HTERT RPE-1 (cell line): ENCODE results near the gene WDR74.
"Not testable (repeated sequence)": the region's sequence is repeated elsewhere in the genome, so short reads cannot be mapped to it uniquely, and the experiment has no call there.

ENCODE experiments used
- in situ Hi-C: fragments of 300-500 bp; cut with MboI; formaldehyde crosslinking; loops from 4 replicates; pipeline ENCODE4 v1.14.3; 2020; ENCODE audit warnings: low sequenced_read_pairs

WDR74 gene

GRCh38 chr11:62842171-62842741, 2.9 kb upstream of the WDR74 start:
- in situ Hi-C loops, result no loop called here

DNA sequence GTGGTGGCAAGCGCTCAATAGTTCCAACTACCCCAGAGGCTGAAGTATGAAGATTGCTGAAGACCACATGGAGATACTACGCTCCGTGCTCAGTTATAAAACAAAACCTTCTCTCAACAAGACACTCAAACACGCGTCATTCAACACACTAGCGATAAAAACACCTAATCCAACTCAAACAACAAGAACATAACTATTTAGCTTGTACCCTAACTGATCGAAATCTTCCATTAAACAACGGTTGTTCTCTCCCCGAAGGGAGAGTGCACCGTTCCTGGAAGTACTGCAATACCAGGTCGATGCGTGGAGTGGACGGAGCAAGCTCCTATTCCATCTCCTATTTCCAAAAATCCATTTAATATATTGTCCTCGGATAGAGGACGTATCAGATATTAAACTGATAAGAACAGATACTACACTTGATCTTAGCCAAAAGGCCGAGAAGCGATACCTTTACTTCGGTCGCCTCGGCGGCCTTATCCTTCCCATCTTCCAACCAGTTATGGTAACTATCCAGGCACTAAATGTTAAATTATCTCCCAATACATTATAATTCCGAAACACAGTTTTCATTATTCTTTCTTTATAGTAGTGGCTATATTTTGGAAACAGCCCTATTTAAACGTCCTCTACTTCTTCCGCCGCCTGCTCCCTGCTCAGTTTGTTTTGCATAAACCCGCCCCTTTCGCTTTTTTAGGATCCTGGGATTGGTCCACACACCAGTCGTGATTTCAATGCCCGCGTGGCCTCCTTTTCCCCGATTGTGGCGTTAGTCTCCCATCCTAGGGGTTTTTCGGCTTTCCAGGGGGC, 2.2 kb upstream of the WDR74 start:
- in situ Hi-C loops, result no loop called here

DNA sequence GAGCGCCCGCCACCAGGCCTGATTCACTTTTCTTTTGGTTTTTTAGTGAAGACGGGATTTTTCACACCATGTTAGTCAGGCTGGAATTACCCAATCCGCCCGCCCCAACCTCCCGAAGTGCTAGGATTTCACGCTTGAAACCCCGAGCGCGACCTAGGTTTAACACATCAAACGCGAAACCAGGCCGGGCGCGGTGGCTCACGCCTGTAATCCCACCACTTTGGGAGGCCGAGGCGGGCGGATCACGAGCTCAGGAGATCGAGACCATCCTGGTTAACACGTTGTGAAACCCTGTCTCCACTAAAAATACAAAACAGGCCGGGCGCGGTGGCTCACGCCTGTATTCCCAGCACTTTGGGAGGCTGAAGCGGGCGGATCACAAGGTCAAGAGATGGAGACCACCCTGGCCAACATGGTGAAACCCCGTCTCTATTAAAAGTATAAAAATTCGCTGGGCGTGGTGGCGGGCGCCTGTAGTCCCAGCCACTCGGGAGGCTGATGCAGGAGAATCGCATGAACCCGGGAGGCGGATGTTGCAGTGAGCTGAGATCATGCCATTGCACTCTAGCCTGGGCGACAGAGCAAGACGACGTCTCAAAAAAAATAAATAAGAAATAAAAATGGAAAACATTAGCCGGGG, 1.5 kb upstream of the WDR74 start:
- in situ Hi-C loops, result not testable (repeated sequence)

- in situ Hi-C loops, result no loop called here
Measured at GRCh38 chr11:62835336-62835735, 4.1 kb downstream of the WDR74 start.

GRCh38 chr11:62832336-62833234, 6.8 kb downstream of the WDR74 start, which contains the start of gene TEX54:
TSS of gene TEX54 (minus strand) at chr11:62832841.
- in situ Hi-C loops, result no loop called here

DNA sequence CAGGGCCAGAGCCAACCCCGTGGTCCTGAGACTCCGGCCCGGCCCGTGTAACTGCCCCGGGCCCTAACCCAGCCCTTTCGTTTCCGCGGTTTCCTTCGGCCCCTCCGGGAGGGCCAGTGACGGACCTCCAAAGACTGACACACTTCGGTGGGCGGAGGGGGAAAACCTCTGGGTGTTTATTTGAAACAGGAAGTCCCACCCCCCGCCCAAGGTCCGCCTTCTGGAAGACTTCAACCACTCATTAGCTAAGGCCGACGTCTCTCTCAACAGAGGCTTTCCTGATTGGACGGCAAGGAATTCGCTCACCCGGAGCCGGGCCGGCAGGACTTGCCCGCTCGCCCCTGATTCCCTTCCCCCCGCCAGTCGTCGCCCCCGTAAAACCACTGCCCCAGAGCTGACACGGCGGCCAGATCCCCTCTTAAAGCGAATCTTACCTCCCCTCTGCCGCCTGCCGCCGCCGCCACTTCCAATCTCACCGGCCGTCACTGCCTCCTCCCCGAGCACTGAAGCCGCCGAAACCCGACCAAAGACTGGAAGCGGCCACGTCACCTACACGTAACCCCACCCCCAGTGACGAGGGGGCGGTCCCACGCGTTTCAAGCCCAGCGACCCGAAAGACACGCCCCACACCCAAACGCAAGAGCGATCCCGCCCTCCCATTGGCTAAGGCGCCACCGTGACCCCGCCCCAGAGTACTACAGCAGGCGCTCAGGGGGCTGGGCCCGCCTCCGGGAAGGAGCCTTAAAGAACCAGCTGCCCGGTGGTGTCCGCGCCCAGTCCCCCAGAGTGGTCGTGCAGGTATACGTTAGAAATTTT, 7.7 kb downstream of the WDR74 start, which contains the start of gene STX5:
TSS of gene STX5 (minus strand) at position 532 of the 816 bp plus-strand sequence. CDS start 808 bp downstream, outside the sequence.
- in situ Hi-C loops, result no loop called here

DNA sequence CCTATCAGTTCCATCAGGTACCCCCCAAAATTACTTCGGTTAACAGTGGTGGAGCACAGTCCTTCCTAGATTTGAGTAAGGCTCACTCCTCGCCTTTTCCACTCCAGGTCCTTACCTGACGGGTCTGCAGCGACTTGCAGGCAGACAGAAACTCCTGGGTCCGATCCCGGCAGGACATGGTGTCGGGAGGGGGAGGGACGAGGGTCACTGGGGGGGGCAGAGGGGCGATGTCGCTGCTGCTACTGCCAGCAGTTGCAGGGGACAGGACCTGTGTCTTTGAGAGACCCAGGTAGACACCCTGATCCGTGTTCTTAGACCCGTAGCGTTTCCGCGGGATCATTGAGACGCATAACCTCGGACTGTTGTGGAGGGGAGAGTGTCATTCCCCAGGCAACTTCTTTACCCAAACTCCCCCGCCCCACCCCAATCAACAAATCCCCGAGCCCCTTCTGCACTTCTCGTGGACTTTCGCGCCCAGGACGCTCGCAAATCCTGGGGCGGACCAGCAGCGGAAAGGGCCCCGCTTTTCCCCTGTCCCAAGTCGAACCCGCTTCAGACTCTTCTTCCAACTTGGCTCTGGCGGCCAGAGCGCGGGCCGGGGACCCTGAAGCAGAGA, 8.4 kb downstream of the WDR74 start:
- in situ Hi-C loops, result no loop called here

DNA sequence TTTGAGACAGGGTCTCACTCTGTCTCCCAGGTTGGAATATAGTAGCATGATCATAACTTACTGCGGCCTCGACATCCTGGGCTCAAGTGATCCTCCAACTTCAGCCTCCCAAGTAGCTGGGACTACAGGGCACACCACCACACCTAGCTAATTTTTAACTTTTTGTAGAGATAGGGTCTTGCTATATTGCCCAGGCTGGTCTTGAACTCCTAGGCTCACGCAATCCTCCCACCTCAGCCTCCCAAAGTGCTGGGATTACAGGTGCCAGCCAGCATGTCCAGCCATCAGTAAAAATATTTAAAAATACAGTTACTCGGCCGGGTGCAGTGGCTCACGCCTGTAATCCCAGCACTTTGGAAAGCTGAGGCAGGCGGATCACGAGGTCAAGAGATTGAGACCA, 11.3 kb downstream of the WDR74 start:
- in situ Hi-C loops, result not testable (repeated sequence)

DNA sequence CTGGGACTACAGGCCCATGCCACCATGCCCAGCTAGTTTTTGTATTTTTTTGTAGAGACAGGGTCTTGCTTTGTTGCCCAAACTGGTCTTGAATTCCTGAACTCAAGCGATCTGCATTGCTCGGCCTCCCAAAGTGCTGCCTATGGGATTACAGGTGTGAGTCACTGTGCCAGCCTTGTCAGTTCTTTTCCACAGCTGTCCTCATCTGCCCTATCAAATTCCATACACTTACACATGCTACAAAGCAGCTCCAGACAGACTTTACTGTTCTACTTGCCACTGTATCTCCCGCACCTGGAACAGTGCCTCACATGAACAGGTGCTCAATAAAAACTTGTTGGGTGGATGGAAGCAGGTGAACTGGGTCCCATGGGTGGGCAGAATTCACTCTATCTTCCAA, 15.7 kb downstream of the WDR74 start:
- in situ Hi-C loops, result no loop called here

DNA sequence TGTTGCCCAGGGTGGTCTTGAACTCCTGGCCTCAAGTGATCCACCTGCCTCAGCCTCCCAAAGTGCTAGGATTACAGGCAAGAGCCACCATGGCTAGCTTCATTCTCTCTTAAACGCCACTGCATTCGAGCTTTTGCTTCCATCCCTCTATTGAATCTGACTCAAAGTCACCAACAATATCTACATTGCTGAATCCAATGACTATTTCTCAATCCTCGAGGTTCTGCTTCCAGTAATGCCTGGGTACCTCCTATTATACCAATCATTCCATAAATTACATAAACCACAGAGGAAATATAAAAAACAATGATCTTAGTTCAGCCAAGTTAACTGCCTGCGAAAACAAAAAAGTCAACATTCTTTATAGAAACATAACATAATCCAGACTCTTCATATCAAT, 22.3 kb downstream of the WDR74 start:
- in situ Hi-C loops, result no loop called here

GRCh38 chr11:62816557-62816956, 22.8 kb downstream of the WDR74 start:
- in situ Hi-C loops, result no loop called here

- in situ Hi-C loops, result no loop called here
Measured at GRCh38 chr11:62811659-62812058, 27.7 kb downstream of the WDR74 start.

GRCh38 chr11:62810748-62811147, 28.6 kb downstream of the WDR74 start:
- in situ Hi-C loops, result no loop called here

GRCh38 chr11:62806611-62807121, 32.7 kb downstream of the WDR74 start:
- in situ Hi-C loops, result no loop called here

- in situ Hi-C loops, result no loop called here
Measured at GRCh38 chr11:62805961-62806441, 33.4 kb downstream of the WDR74 start.

GRCh38 chr11:62805076-62805892, 34.1 kb downstream of the WDR74 start, which contains the start of gene NXF1:
TSS of gene NXF1 (minus strand) at chr11:62805440. CDS start at chr11:62805356, 84 bp downstream.
- in situ Hi-C loops, result no loop called here

DNA sequence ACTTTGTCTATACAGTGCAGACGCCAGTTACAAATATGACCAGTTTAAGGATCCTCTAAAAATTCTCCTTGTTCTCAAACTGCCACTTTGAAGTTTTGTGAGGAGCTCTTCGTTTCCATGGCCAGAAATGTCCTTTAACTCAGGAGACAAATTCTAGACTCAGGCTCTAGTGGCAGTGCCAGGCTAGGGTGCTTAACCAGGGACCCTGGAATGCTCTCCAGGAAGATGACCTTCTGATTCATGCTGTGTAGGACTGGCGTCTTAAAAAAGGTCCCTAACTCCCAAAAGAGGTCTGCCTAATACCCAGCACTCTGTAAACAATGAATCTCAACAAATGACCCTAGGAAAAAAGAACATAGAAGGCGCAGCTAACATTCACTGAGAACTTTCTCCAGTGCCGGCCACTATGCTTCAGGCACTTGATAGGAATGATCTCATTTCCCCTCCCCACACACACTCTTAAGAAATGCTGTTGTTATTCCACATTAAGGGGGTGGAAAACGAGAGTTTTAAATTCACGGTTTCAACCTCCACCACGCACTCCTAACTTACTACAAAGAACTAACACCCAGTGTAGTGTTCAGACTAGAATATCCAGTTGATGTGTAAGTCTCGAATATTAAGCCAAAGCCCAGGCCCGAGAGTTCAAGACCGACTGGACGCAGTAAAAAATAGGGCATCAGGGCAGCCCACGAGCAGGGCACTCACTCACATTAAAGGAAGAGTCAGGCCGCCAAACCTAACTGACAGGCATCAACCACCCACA, 34.9 kb downstream of the WDR74 start:
- in situ Hi-C loops, result no loop called here

GRCh38 chr11:62801071-62801470, 38.3 kb downstream of the WDR74 start:
- in situ Hi-C loops, result no loop called here
